KMS-11 (cell line): ENCODE results near the gene CHD6.

Source experiments
- H2AFZ ChIP-seq: fragments of 200-600 bp; sonication (generic); 2 replicates; pipeline ENCODE4 v1.6.1; 2016; ENCODE audit warnings: antibody characterized with exemption, mixed run types, low read depth
- H3K27ac ChIP-seq: fragments of 200-600 bp; sonication (generic); 2 replicates; pipeline ENCODE4 v1.6.1; 2016; ENCODE audit warnings: mild to moderate bottlenecking, mixed run types
- H3K27me3 ChIP-seq: fragments of 200-600 bp; sonication (generic); 2 replicates; pipeline ENCODE4 v1.6.1; 2017; ENCODE audit warnings: mild to moderate bottlenecking, low read depth, mixed run types, moderate library complexity; ENCODE audit not compliant: insufficient read depth
- H3K36me3 ChIP-seq: fragments of 200-600 bp; sonication (generic); 2 replicates; pipeline ENCODE4 v1.6.1; 2017; ENCODE audit warnings: mild to moderate bottlenecking, mixed run types; ENCODE audit not compliant: insufficient read depth
- H3K4me1 ChIP-seq: fragments of 200-600 bp; sonication (generic); 2 replicates; pipeline ENCODE4 v1.6.1; 2016; ENCODE audit warnings: mild to moderate bottlenecking, low read depth, mixed run types; ENCODE audit not compliant: poor library complexity, severe bottlenecking
- H3K4me2 ChIP-seq: fragments of 200-600 bp; sonication (generic); 2 replicates; pipeline ENCODE4 v1.7.0; 2016; ENCODE audit warnings: mild to moderate bottlenecking, mixed run types
- H3K4me3 ChIP-seq: fragments of 200-600 bp; sonication (generic); IDR thresholded peaks from 2 replicates; pipeline ENCODE4 v1.6.1; 2017; ENCODE audit warnings: low read depth, low read length, mixed read lengths; ENCODE audit not compliant: insufficient read depth
- H3K79me2 ChIP-seq: fragments of 200-600 bp; sonication (generic); 2 replicates; pipeline ENCODE4 v1.6.1; 2016; ENCODE audit warnings: low read depth, mixed run types; ENCODE audit not compliant: insufficient read depth
- H3K9ac ChIP-seq: fragments of 200-600 bp; sonication (generic); 2 replicates; pipeline ENCODE4 v1.6.1; 2016; ENCODE audit warnings: mild to moderate bottlenecking, mixed run types
- H4K20me1 ChIP-seq: fragments of 200-600 bp; sonication (generic); 2 replicates; pipeline ENCODE4 v1.6.1; 2016; ENCODE audit warnings: mild to moderate bottlenecking, mixed run types; ENCODE audit not compliant: insufficient read depth
- TF ChIP-seq, protein P1 (sequence below): fragments of 200-600 bp; sonication (generic); conservative IDR thresholded peaks from 2 replicates; pipeline ENCODE4 v1.6.1; 2017; ENCODE audit warnings: low read depth, mild to moderate bottlenecking, antibody characterized with exemption, low read length, moderate library complexity, mixed read lengths

CHD6 gene

DNA sequence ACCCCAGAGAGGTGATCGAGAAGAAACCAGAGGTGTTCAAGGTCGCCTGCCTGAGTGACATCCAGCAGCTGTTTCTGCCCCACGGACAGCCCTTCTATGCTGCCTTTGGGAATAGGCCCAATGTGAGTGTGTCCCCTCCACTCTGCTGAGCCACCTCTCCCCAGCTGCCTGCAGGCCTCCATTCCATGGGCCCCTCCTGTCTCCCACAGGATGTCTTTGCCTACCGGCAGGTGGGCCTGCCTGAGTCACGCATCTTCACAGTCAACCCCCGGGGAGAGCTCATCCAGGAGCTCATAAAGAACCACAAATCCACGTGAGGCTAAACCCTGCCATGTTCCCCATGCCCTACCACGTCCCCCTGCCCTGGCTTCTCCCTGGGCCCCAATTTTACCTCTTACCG is 259.9 kb downstream of the CHD6 start:
- Histone ChIP-seq H3K27me3 (no peaks in the 10 kb centered on the region), H3K36me3 (no peaks in the 10 kb centered on the region), H3K4me1 (no peaks in the 10 kb centered on the region), H3K4me3 (no peak overlapping the region), H4K20me1 (no peaks in the 10 kb centered on the region), H3K9ac (no peak overlapping the region), H2AFZ (no peak overlapping the region), H3K4me2 (no peak overlapping the region), H3K79me2 (no peaks in the 10 kb centered on the region), H3K27ac (no peak overlapping the region)
- TF ChIP-seq, protein P1, sequence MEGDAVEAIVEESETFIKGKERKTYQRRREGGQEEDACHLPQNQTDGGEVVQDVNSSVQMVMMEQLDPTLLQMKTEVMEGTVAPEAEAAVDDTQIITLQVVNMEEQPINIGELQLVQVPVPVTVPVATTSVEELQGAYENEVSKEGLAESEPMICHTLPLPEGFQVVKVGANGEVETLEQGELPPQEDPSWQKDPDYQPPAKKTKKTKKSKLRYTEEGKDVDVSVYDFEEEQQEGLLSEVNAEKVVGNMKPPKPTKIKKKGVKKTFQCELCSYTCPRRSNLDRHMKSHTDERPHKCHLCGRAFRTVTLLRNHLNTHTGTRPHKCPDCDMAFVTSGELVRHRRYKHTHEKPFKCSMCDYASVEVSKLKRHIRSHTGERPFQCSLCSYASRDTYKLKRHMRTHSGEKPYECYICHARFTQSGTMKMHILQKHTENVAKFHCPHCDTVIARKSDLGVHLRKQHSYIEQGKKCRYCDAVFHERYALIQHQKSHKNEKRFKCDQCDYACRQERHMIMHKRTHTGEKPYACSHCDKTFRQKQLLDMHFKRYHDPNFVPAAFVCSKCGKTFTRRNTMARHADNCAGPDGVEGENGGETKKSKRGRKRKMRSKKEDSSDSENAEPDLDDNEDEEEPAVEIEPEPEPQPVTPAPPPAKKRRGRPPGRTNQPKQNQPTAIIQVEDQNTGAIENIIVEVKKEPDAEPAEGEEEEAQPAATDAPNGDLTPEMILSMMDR, result no peak

GRCh38 chr20:41357424-41358163 is 260.6 kb downstream of the CHD6 start:
- Histone ChIP-seq H3K36me3 (no peaks in the 10 kb centered on the region), H2AFZ (no peak overlapping the region), H3K4me3 (no peak overlapping the region), H3K79me2 (no peaks in the 10 kb centered on the region), H4K20me1 (no peaks in the 10 kb centered on the region), H3K4me1 (no peaks in the 10 kb centered on the region), H3K4me2 (no peak overlapping the region), H3K9ac (no peak overlapping the region), H3K27ac (no peak overlapping the region), H3K27me3 (no peaks in the 10 kb centered on the region)
- TF ChIP-seq, protein P1, result no peak

DNA sequence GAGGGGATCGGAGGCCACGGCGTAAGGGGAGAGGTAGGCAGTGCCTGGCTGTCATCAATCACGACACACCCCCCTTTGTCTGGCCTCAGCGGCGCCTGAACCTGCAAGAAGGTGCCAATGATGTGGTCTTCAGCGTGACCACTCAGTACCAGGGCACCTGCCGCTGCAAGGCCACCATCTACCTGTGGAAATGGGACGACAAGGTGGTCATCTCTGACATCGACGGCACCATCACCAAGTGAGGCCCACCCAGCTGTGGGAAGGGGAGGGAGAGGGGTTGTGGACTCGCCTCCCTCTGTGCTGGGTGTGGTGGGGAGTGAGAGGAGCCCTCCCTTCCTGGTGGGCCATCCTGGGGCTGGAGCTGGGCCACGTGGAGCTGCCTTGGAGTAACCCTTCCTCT is 261.2 kb downstream of the CHD6 start:
- Histone ChIP-seq H3K27me3 (no peaks in the 10 kb centered on the region), H3K27ac (no peak overlapping the region), H3K4me3 (no peak overlapping the region), H3K4me2 (no peak overlapping the region), H4K20me1 (no peaks in the 10 kb centered on the region), H3K9ac (no peak overlapping the region), H3K79me2 (no peaks in the 10 kb centered on the region), H2AFZ (no peak overlapping the region), H3K36me3 (no peaks in the 10 kb centered on the region), H3K4me1 (no peaks in the 10 kb centered on the region)
- TF ChIP-seq, protein P1, result no peak

- Histone ChIP-seq H3K79me2 (no peaks in the 10 kb centered on the region), H3K27ac (no peak overlapping the region), H3K4me1 (no peaks in the 10 kb centered on the region), H4K20me1 (no peaks in the 10 kb centered on the region), H3K9ac (no peak overlapping the region), H3K4me2 (no peak overlapping the region), H3K36me3 (no peaks in the 10 kb centered on the region), H2AFZ (no peak overlapping the region), H3K27me3 (no peaks in the 10 kb centered on the region), H3K4me3 (no peak overlapping the region)
- TF ChIP-seq, protein P1, result no peak
These were observed 262.5 kb downstream of the CHD6 start for GRCh38 chr20:41355598-41356203.
